ENCODE measurements around the gene CHST10. TPM values are rescaled to one million over a fixed set of nuclear protein-coding genes. Genes with fewer than 3 reads are reported as not detected.
"Not testable (repeated sequence)": the region's sequence is repeated elsewhere in the genome, so short reads cannot be mapped to it uniquely, and the experiment has no call there.

CHST10 gene
- 0.81 TPM for total RNA-seq
- polyA plus RNA-seq = under 1 TPM in 2 of 4 donors, not detected in 2; 0.20 to 0.75 TPM

GRCh38 chr2:100416935-100417710, at the start of gene CHST10:
CHST10 (minus strand) TSS chr2:100417668; CDS start chr2:100406675, 10,993 bp downstream.
- Histone ChIP-seq H3K27ac (ENCODE audit: insufficient read depth, low read length, poor library complexity, severe bottlenecking) (no peak within 1 kb of the TSS), H3K9me3 (ENCODE audit: control insufficient read depth in 2 of 2, low read length in 2 of 2) (no peaks in the 10 kb centered on the region), H3K36me3 (ENCODE audit: control insufficient read depth, insufficient read depth, low read length) (no peaks in the 10 kb centered on the region), H3K4me1 (ENCODE audit: control insufficient read depth, insufficient read depth, low read length, poor library complexity, severe bottlenecking) (peaks cover 9% of the 10 kb centered on the region), H3K4me3 (ENCODE audit: low read depth, low read length) (peak within 1 kb of the TSS; percentile 41), H3K27me3 (ENCODE audit: control insufficient read depth, insufficient read depth, low read length) (peaks cover 12% of the 10 kb centered on the region)
- Mint-ChIP-seq H3K27ac (peak within 1 kb of the TSS in 1 of 3 donors; percentile 73), H3K27me3 (peaks cover 38% of the 10 kb centered on the region), H3K4me1 (peaks cover 0 to 14% (median 4%) of the 10 kb centered on the region in 4 donors), H3K4me3 (peak within 1 kb of the TSS; percentile 58 to 86 (median 81)), H3K9me3 (no peaks in the 10 kb centered on the region), H3K36me3 (no peaks in the 10 kb centered on the region)
- peak; percentile 59 to 65 for ATAC-seq (ENCODE audit: low read depth in 2 of 2)
- DNase-seq = peak in 2 of 3 donors; percentile 4 to 44

- no peak overlapping the region for H3K27ac ChIP-seq (ENCODE audit: insufficient read depth, low read length, poor library complexity, severe bottlenecking)
- H3K4me1 Mint-ChIP-seq = no peaks in the 10 kb centered on the region
- H3K36me3 Mint-ChIP-seq = no peaks in the 10 kb centered on the region
- H3K4me3 ChIP-seq (ENCODE audit: low read depth, low read length) = no peak overlapping the region
- DNase-seq (no peak), ATAC-seq (ENCODE audit: low read depth in 2 of 2) (no peak)
- no peak overlapping the region for H3K27ac Mint-ChIP-seq
- H3K27me3 ChIP-seq (ENCODE audit: control insufficient read depth, insufficient read depth, low read length) = peaks cover 4% of the 10 kb centered on the region
- H3K9me3 Mint-ChIP-seq = peaks cover 0 to 11% (median 4%) of the 10 kb centered on the region in 7 donors
- no peaks in the 10 kb centered on the region for H3K36me3 ChIP-seq (ENCODE audit: control insufficient read depth, insufficient read depth, low read length)
- no peaks in the 10 kb centered on the region for H3K4me1 ChIP-seq (ENCODE audit: control insufficient read depth, insufficient read depth, low read length, poor library complexity, severe bottlenecking)
- H3K4me3 Mint-ChIP-seq = no peak overlapping the region
- peaks cover 6% of the 10 kb centered on the region for H3K27me3 Mint-ChIP-seq
- peaks cover 18 to 21% of the 10 kb centered on the region in 2 experiments for H3K9me3 ChIP-seq (ENCODE audit: control insufficient read depth in 2 of 2, low read length in 2 of 2)
Observed at GRCh38 chr2:100460904-100461530, 43.5 kb upstream of the CHST10 start.

- not testable (repeated sequence) for H3K27ac Mint-ChIP-seq; H3K27me3 Mint-ChIP-seq; H3K4me3 ChIP-seq (ENCODE audit: low read depth, low read length); H3K36me3 Mint-ChIP-seq; H3K27me3 ChIP-seq (ENCODE audit: control insufficient read depth, insufficient read depth, low read length); H3K27ac ChIP-seq (ENCODE audit: insufficient read depth, low read length, poor library complexity, severe bottlenecking); H3K4me3 Mint-ChIP-seq; H3K36me3 ChIP-seq (ENCODE audit: control insufficient read depth, insufficient read depth, low read length); ATAC-seq (ENCODE audit: low read depth in 2 of 2); DNase-seq; H3K4me1 ChIP-seq (ENCODE audit: control insufficient read depth, insufficient read depth, low read length, poor library complexity, severe bottlenecking); H3K4me1 Mint-ChIP-seq
- peaks cover 18 to 21% of the 10 kb centered on the region in 2 experiments for H3K9me3 ChIP-seq (ENCODE audit: control insufficient read depth in 2 of 2, low read length in 2 of 2)
- peaks cover 0 to 11% (median 5%) of the 10 kb centered on the region in 7 donors for H3K9me3 Mint-ChIP-seq
Observed at GRCh38 chr2:100456357-100456756, 38.9 kb upstream of the CHST10 start.

GRCh38 chr2:100453853-100454252, 36.4 kb upstream of the CHST10 start:
- H3K4me1 ChIP-seq (ENCODE audit: control insufficient read depth, insufficient read depth, low read length, poor library complexity, severe bottlenecking) = no peaks in the 10 kb centered on the region
- no peaks in the 10 kb centered on the region for H3K27me3 ChIP-seq (ENCODE audit: control insufficient read depth, insufficient read depth, low read length)
- Mint-ChIP-seq H3K27ac (no peak overlapping the region), H3K27me3 (peaks cover 9% of the 10 kb centered on the region), H3K4me3 (no peak overlapping the region), H3K36me3 (no peaks in the 10 kb centered on the region), H3K4me1 (no peaks in the 10 kb centered on the region), H3K9me3 (peaks cover 0 to 11% (median 4%) of the 10 kb centered on the region in 7 donors)
- peaks cover 15 to 17% of the 10 kb centered on the region in 2 experiments for H3K9me3 ChIP-seq (ENCODE audit: control insufficient read depth in 2 of 2, low read length in 2 of 2)
- no peaks in the 10 kb centered on the region for H3K36me3 ChIP-seq (ENCODE audit: control insufficient read depth, insufficient read depth, low read length)
- H3K4me3 ChIP-seq (ENCODE audit: low read depth, low read length) = no peak overlapping the region
- no peak overlapping the region for H3K27ac ChIP-seq (ENCODE audit: insufficient read depth, low read length, poor library complexity, severe bottlenecking)
- ATAC-seq (ENCODE audit: low read depth in 2 of 2) (no peak), DNase-seq (no peak)

GRCh38 chr2:100451734-100452133, 34.3 kb upstream of the CHST10 start:
- Mint-ChIP-seq H3K4me1 (no peaks in the 10 kb centered on the region), H3K27me3 (peaks cover 14% of the 10 kb centered on the region), H3K4me3 (no peak overlapping the region), H3K27ac (no peak overlapping the region), H3K36me3 (no peaks in the 10 kb centered on the region), H3K9me3 (peaks cover 0 to 4% (median 1%) of the 10 kb centered on the region in 7 donors)
- ATAC-seq (ENCODE audit: low read depth in 2 of 2) (no peak), DNase-seq (no peak)
- Histone ChIP-seq H3K4me3 (ENCODE audit: low read depth, low read length) (no peak overlapping the region), H3K27me3 (ENCODE audit: control insufficient read depth, insufficient read depth, low read length) (no peaks in the 10 kb centered on the region), H3K36me3 (ENCODE audit: control insufficient read depth, insufficient read depth, low read length) (no peaks in the 10 kb centered on the region), H3K4me1 (ENCODE audit: control insufficient read depth, insufficient read depth, low read length, poor library complexity, severe bottlenecking) (no peaks in the 10 kb centered on the region), H3K9me3 (ENCODE audit: control insufficient read depth in 2 of 2, low read length in 2 of 2) (peaks cover under 1 to 4% of the 10 kb centered on the region in 2 experiments), H3K27ac (ENCODE audit: insufficient read depth, low read length, poor library complexity, severe bottlenecking) (no peak overlapping the region)

GRCh38 chr2:100451092-100451491, 33.6 kb upstream of the CHST10 start:
- ATAC-seq (ENCODE audit: low read depth in 2 of 2) (no peak), DNase-seq (no peak)
- Histone ChIP-seq H3K4me3 (ENCODE audit: low read depth, low read length) (no peak overlapping the region), H3K27me3 (ENCODE audit: control insufficient read depth, insufficient read depth, low read length) (no peaks in the 10 kb centered on the region), H3K27ac (ENCODE audit: insufficient read depth, low read length, poor library complexity, severe bottlenecking) (no peak overlapping the region), H3K36me3 (ENCODE audit: control insufficient read depth, insufficient read depth, low read length) (no peaks in the 10 kb centered on the region), H3K9me3 (ENCODE audit: control insufficient read depth in 2 of 2, low read length in 2 of 2) (no peaks in the 10 kb centered on the region), H3K4me1 (ENCODE audit: control insufficient read depth, insufficient read depth, low read length, poor library complexity, severe bottlenecking) (no peaks in the 10 kb centered on the region)
- Mint-ChIP-seq H3K4me3 (no peak overlapping the region), H3K27me3 (peaks cover 14% of the 10 kb centered on the region), H3K4me1 (no peaks in the 10 kb centered on the region), H3K36me3 (no peaks in the 10 kb centered on the region), H3K27ac (no peak overlapping the region), H3K9me3 (peaks cover 0 to 4% (median 0%) of the 10 kb centered on the region in 7 donors)

- Mint-ChIP-seq H3K4me1 (no peaks in the 10 kb centered on the region), H3K36me3 (no peaks in the 10 kb centered on the region), H3K27ac (no peak overlapping the region), H3K9me3 (peaks cover 0 to 4% (median 0%) of the 10 kb centered on the region in 7 donors), H3K4me3 (no peak overlapping the region), H3K27me3 (peaks cover 4% of the 10 kb centered on the region)
- Histone ChIP-seq H3K4me3 (ENCODE audit: low read depth, low read length) (no peak overlapping the region), H3K4me1 (ENCODE audit: control insufficient read depth, insufficient read depth, low read length, poor library complexity, severe bottlenecking) (no peaks in the 10 kb centered on the region), H3K9me3 (ENCODE audit: control insufficient read depth in 2 of 2, low read length in 2 of 2) (no peaks in the 10 kb centered on the region), H3K36me3 (ENCODE audit: control insufficient read depth, insufficient read depth, low read length) (no peaks in the 10 kb centered on the region), H3K27me3 (ENCODE audit: control insufficient read depth, insufficient read depth, low read length) (no peaks in the 10 kb centered on the region), H3K27ac (ENCODE audit: insufficient read depth, low read length, poor library complexity, severe bottlenecking) (no peak overlapping the region)
- DNase-seq = no peak
- ATAC-seq (ENCODE audit: low read depth in 2 of 2) = no peak
Observed at GRCh38 chr2:100446696-100447095, 29.2 kb upstream of the CHST10 start.

Measured in CD4-positive, CD25-positive, alpha-beta regulatory T cell (primary cell).